Fibroblast of skin of abdomen (primary cell): Measurements from ENCODE around the gene C2orf15.
"Not testable (repeated sequence)": the region's sequence is repeated elsewhere in the genome, so short reads cannot be mapped to it uniquely, and the experiment has no call there.

Experiments
- DNase-seq: peaks from one replicate; pipeline ENCODE4 v3.0.0-alpha.2; 2013

The C2orf15 gene

GRCh38 chr2:99169534-99169933 lies 28.0 kb downstream of the C2orf15 start:
- no peak for DNase-seq

- DNase-seq: no peak
Observed at GRCh38 chr2:99171377-99172140, 30.1 kb downstream of the C2orf15 start.

DNA sequence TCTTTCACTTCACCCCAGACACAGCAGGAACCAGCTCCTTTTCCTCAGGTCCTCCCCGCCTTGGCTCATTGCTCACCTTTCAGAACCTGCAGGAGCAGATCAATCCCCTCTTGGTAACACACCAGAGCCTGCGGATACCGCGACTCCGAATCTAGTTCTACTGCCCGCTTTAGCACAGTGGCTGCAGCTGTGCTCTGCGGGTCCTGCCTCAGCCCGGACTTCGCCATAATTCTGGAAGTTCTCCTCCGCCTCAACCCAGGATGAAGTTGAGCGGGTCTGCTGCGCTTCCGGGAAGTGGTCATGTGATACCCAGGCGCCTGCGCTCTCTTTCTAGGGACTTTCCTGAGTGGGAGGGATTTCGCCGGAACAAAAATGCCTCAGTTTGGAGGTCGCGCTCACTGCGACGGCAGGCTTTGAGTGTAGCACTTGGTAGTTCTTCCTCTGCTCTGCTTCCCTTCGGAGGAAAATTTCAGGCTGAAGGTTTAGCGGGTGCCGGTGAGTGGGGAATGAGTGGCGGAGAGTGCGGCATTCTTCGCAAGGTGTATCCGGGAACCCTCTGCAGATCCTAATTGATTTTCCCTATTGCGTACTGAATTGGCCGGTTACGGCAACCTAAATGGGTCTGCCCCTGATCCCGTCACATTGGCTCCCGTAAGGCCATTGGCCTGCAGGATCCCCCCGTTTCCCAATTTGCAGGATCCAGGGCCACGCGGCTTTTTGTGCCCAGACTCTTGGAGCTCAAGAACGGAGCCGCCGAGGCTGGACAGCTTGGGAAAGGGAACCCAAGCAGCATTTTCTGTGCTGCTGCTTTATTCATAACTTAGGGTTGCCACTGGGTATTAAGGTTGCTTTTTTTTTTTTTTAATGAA lies 39.5 kb downstream of the C2orf15 start, which contains the start of the genes MITD1 and MRPL30:
TSS of gene MITD1 (minus strand) at position 304 of the 869 bp plus-strand sequence. CDS start at position 227, 77 bp downstream.
TSS of gene MRPL30 (plus strand) at position 430 of the 869 bp plus-strand sequence. CDS start 5,020 bp downstream, outside the sequence.
- peak; percentile 95 for DNase-seq

DNA sequence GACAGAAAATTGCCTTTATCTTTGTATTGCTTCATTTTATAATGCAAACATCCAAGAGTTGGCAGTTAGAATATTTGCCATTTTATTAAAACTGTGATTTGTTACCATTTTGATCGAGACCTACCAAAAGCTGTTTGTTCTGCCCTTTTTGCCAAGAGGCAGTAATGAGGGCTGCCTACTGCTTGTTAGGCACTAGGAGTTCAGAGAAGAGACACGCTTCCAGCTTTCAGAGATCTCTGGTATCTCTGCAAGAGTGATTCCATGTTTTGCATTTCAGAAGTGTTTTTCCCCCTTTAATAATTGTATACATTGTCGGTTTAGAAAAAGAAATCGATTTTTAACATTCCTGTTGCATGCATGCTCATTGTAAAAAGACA lies 40.1 kb downstream of the C2orf15 start:
- no peak for DNase-seq

GRCh38 chr2:99183025-99183424 lies 41.5 kb downstream of the C2orf15 start:
- no peak for DNase-seq

DNA sequence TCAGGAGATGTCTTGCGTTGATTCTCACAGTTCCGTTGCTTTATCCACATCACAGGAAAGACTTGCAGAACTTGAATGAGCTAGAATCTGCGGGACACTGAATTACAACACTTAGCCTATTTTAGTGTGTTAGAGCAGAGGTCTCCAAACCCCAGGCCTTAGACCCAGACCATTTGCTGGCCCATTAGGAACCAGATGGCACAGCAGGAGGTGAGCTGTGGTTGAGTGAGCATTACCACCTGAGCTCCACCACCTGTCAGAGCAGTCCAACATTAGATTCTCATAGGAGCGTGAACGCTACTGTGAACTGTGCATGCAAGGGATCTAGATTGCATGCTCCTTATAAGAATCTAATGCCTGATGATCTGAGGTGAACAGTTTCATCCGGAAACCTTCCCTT lies 43.3 kb downstream of the C2orf15 start:
- no peak for DNase-seq

- DNase-seq: no peak
Observed at GRCh38 chr2:99187011-99187410, 45.5 kb downstream of the C2orf15 start.

- no peak for DNase-seq
Observed at GRCh38 chr2:99188357-99188756, 46.9 kb downstream of the C2orf15 start.

DNA sequence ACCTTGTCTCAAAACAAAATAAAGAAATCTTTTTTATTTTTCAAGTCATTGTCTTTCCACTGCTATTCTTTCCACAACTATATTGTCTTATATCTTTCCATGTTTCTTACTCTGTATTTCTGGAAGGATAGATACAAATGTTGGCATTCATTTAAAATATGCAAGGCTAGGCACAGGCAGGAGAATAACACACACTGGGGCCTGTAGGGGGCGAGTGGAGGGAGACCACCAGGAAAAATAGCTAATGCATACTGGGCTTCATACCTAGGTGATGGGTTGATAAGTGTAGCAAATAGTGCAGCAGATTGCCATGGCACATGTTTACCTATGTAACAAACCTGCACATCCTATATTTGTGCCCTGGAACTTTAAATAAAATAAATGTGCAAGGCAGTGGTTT lies 49.0 kb downstream of the C2orf15 start:
- no peak for DNase-seq

DNA sequence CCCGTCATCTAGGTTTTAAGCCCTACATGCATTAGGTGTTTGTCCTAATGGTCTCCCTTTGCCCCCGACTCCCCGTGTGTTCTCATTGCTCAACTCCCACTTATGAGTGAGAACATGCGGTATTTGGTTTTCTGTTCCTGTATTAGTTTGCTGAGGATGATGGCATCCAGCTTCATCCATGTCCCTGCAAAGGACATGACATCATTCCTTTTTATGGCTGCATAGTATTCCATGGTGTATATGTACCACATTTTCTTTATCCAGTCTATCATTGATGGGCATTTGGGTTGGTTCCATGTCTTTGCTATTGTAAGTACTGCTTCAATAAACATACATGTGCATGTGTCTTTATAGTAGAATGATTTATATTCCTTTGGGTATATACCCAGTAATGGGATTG lies 50.9 kb downstream of the C2orf15 start:
- not testable (repeated sequence) for DNase-seq

GRCh38 chr2:99198103-99198841 lies 56.8 kb downstream of the C2orf15 start:
- DNase-seq: no peak

- no peak for DNase-seq
Observed at GRCh38 chr2:99200076-99200800, 58.7 kb downstream of the C2orf15 start.
